OCI-LY7 (cell line): Measurements from ENCODE around the gene POC5.

Experiments
- EZH2phosphoT487 ChIP-seq: fragments of 200-600 bp; sonication (generic); IDR thresholded peaks from 2 replicates; pipeline ENCODE4 v1.6.1; 2018; ENCODE audit warnings: low read depth, borderline replicate concordance, mild to moderate bottlenecking, mixed run types, antibody characterized with exemption, low read length, moderate library complexity, mixed read lengths
- TF ChIP-seq, protein P1 (sequence below): fragments of 200-600 bp; sonication (generic); conservative IDR thresholded peaks from 2 replicates; pipeline ENCODE4 v1.5.1; 2014; ENCODE audit warnings: mild to moderate bottlenecking, antibody characterized with exemption, low read length, moderate library complexity, mixed read lengths

DNA sequence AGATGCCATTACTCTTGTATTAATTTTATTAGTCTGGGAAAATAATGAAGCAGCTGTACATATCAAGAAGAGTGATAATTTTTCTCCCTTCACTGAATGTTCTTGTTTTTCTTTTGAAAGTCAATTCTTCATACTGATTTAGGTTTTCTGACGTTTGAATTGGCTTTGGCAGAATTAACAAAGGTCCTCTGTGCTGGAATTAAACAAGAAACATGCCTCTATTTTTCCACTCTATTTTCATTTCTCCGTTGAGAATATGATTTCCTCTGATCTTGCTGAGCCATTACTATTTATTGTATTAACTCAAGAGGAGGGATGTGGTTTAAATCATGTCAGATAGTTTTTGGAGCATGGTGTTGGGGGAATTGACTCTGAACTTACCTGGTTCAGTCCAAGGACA lies 63.7 kb downstream of the POC5 start:
- TF ChIP-seq, protein P1, sequence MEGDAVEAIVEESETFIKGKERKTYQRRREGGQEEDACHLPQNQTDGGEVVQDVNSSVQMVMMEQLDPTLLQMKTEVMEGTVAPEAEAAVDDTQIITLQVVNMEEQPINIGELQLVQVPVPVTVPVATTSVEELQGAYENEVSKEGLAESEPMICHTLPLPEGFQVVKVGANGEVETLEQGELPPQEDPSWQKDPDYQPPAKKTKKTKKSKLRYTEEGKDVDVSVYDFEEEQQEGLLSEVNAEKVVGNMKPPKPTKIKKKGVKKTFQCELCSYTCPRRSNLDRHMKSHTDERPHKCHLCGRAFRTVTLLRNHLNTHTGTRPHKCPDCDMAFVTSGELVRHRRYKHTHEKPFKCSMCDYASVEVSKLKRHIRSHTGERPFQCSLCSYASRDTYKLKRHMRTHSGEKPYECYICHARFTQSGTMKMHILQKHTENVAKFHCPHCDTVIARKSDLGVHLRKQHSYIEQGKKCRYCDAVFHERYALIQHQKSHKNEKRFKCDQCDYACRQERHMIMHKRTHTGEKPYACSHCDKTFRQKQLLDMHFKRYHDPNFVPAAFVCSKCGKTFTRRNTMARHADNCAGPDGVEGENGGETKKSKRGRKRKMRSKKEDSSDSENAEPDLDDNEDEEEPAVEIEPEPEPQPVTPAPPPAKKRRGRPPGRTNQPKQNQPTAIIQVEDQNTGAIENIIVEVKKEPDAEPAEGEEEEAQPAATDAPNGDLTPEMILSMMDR: no peak
- no peak for TF ChIP-seq EZH2phosphoT487
